Measurements from ENCODE around the gene NELFA.

NELFA gene

GRCh38 chr4:2008921-2009650, at the start of gene NELFA:
TSS of gene NELFA (minus strand) at chr4:2008974. CDS start at chr4:2008959, 15 bp downstream.
- H3K4me3 ChIP-seq (ENCODE audit: insufficient read depth, low read length, poor library complexity, severe bottlenecking), result peak within 1 kb of the TSS; percentile 83
- 0 out of 2 replicates have a peak, but pooled peaks cover 15% of the 10 kb centered on the region for H3F3A ChIP-seq (ENCODE audit: insufficient read depth)
- no peaks in the 10 kb centered on the region for H3K9me2 ChIP-seq (replicated peaks; ENCODE audit: insufficient read depth, low read length)
- H3K27ac ChIP-seq (ENCODE audit: low read depth, low read length), result peak within 1 kb of the TSS; percentile 86
- H3K79me2 ChIP-seq (ENCODE audit: insufficient read depth, low read length), result peaks cover 46% of the 10 kb centered on the region
- no peaks in the 10 kb centered on the region for H3K9me3 ChIP-seq (ENCODE audit: insufficient read depth, low read length)
- H3K9ac ChIP-seq (ENCODE audit: low read length), result peak within 1 kb of the TSS; percentile 78
- H4K20me1 ChIP-seq (ENCODE audit: low read depth, low read length), result no peaks in the 10 kb centered on the region
- peak within 1 kb of the TSS; percentile 99 for H3K4me2 ChIP-seq (ENCODE audit: low read depth, low read length, poor library complexity, severe bottlenecking)
- TF ChIP-seq, protein P1, sequence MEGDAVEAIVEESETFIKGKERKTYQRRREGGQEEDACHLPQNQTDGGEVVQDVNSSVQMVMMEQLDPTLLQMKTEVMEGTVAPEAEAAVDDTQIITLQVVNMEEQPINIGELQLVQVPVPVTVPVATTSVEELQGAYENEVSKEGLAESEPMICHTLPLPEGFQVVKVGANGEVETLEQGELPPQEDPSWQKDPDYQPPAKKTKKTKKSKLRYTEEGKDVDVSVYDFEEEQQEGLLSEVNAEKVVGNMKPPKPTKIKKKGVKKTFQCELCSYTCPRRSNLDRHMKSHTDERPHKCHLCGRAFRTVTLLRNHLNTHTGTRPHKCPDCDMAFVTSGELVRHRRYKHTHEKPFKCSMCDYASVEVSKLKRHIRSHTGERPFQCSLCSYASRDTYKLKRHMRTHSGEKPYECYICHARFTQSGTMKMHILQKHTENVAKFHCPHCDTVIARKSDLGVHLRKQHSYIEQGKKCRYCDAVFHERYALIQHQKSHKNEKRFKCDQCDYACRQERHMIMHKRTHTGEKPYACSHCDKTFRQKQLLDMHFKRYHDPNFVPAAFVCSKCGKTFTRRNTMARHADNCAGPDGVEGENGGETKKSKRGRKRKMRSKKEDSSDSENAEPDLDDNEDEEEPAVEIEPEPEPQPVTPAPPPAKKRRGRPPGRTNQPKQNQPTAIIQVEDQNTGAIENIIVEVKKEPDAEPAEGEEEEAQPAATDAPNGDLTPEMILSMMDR (IDR thresholded peaks at IDR 0.05; ENCODE audit: insufficient read depth, low read length, poor library complexity, severe bottlenecking), result no peak
- TF ChIP-seq EZH2phosphoT487 (conservative IDR thresholded peaks at IDR 0.05; ENCODE audit: low read length), result no peak
- H2AFZ ChIP-seq (ENCODE audit: low read depth, low read length, severe bottlenecking), result peak within 1 kb of the TSS; percentile 94
- 0 out of 2 replicates have a peak, but pooled peaks cover 5% of the 10 kb centered on the region for H3K36me3 ChIP-seq (ENCODE audit: low read length)
- no peaks in the 10 kb centered on the region for H3K27me3 ChIP-seq (ENCODE audit: low read length)

GRCh38 chr4:2057382-2058065, 48.8 kb upstream of the NELFA start:
- no peaks in the 10 kb centered on the region for H4K20me1 ChIP-seq (ENCODE audit: low read depth, low read length)
- TF ChIP-seq, protein P1 (IDR thresholded peaks at IDR 0.05; ENCODE audit: insufficient read depth, low read length, poor library complexity, severe bottlenecking), result no peak
- no peak for TF ChIP-seq EZH2phosphoT487 (conservative IDR thresholded peaks at IDR 0.05; ENCODE audit: low read length)

DNA sequence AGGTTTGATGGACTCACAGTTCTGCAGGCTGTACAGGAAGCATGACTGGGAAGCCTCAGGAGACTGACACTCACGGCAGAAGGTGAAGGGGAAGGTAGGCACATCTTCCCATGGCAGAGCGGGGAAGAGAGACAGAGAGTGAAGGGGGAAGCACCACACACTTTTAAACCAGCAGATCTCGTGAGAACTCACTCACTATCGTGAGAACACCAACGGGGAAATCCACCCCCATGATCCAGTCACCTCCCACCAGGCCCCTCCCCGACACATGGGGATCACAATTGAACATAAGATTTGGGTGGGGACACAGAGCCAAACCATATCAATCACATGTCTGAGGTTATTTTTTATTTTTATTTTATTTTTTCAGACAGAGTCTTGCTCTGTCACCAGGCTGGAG, 45.4 kb upstream of the NELFA start:
- H3K79me2 ChIP-seq (ENCODE audit: insufficient read depth, low read length), result no peaks in the 10 kb centered on the region
- H2AFZ ChIP-seq (ENCODE audit: low read depth, low read length, severe bottlenecking), result no peak overlapping the region
- TF ChIP-seq, protein P1 (IDR thresholded peaks at IDR 0.05; ENCODE audit: insufficient read depth, low read length, poor library complexity, severe bottlenecking), result no peak
- no peak for TF ChIP-seq EZH2phosphoT487 (conservative IDR thresholded peaks at IDR 0.05; ENCODE audit: low read length)
- H3K36me3 ChIP-seq (ENCODE audit: low read length), result no peaks in the 10 kb centered on the region
- H3K4me2 ChIP-seq (ENCODE audit: low read depth, low read length, poor library complexity, severe bottlenecking), result no peak overlapping the region
- no peaks in the 10 kb centered on the region for H3K27me3 ChIP-seq (ENCODE audit: low read length)
- no peak overlapping the region for H3K27ac ChIP-seq (ENCODE audit: low read depth, low read length)
- no peak overlapping the region for H3K4me3 ChIP-seq (ENCODE audit: insufficient read depth, low read length, poor library complexity, severe bottlenecking)
- H3F3A ChIP-seq (ENCODE audit: insufficient read depth), result no peaks in the 10 kb centered on the region
- no peaks in the 10 kb centered on the region for H4K20me1 ChIP-seq (ENCODE audit: low read depth, low read length)
- H3K9ac ChIP-seq (ENCODE audit: low read length), result no peak overlapping the region
- no peaks in the 10 kb centered on the region for H3K9me3 ChIP-seq (ENCODE audit: insufficient read depth, low read length)
- H3K9me2 ChIP-seq (replicated peaks; ENCODE audit: insufficient read depth, low read length), result no peaks in the 10 kb centered on the region

More at GRCh38 chr4:2057382-2058065, 48.8 kb upstream of the NELFA start:
- Histone ChIP-seq H3F3A (ENCODE audit: insufficient read depth) (no peaks in the 10 kb centered on the region), H3K79me2 (ENCODE audit: insufficient read depth, low read length) (no peaks in the 10 kb centered on the region), H3K27me3 (ENCODE audit: low read length) (no peaks in the 10 kb centered on the region), H3K4me3 (ENCODE audit: insufficient read depth, low read length, poor library complexity, severe bottlenecking) (no peak overlapping the region), H3K9me3 (ENCODE audit: insufficient read depth, low read length) (no peaks in the 10 kb centered on the region), H3K27ac (ENCODE audit: low read depth, low read length) (no peak overlapping the region), H3K4me2 (ENCODE audit: low read depth, low read length, poor library complexity, severe bottlenecking) (no peak overlapping the region), H3K9me2 (replicated peaks; ENCODE audit: insufficient read depth, low read length) (no peaks in the 10 kb centered on the region), H3K9ac (ENCODE audit: low read length) (no peak overlapping the region), H2AFZ (ENCODE audit: low read depth, low read length, severe bottlenecking) (no peak overlapping the region), H3K36me3 (ENCODE audit: low read length) (no peaks in the 10 kb centered on the region)

Data from SU-DHL-6 (cell line).